Mucosa of descending colon (tissue), 3 donors: Measurements from ENCODE around the gene APOL4. TPM values are rescaled to one million over a fixed set of nuclear protein-coding genes. Genes with fewer than 3 reads are reported as not detected.

Experiments
- ATAC-seq: fragments of 200-7000 bp; cut with Tn5 transposase; one replicate; pipeline ENCODE4 v1.9.1; 2020; ENCODE audit warnings: mild to moderate bottlenecking, moderate library complexity
- DNase-seq, 3 donors: peaks; one replicate each; pipeline ENCODE4 v3.0.0-alpha.2; 2020
- H3K36me3 ChIP-seq: fragments of 200-600 bp; one replicate; pipeline ENCODE4 v1.8.0; 2021; ENCODE audit warnings: low read depth, mild to moderate bottlenecking
- H3K4me1 ChIP-seq: fragments of 200-600 bp; one replicate; pipeline ENCODE4 v1.8.0; 2021; ENCODE audit warnings: low read depth, mild to moderate bottlenecking
- H3K4me3 ChIP-seq: fragments of 200-600 bp; one replicate; pipeline ENCODE4 v1.8.0; 2021; ENCODE audit warnings: mild to moderate bottlenecking
- H3K9me3 ChIP-seq: fragments of 200-600 bp; one replicate; pipeline ENCODE4 v1.8.0; 2021; ENCODE audit warnings: mild to moderate bottlenecking
- CTCF ChIP-seq: fragments of 200-600 bp; IDR thresholded peaks from one replicate; pipeline ENCODE4 v1.8.0; 2022; ENCODE audit warnings: antibody characterized with exemption, mild to moderate bottlenecking
- intact Hi-C, 2 donors: fragments of 100-400 bp; cut with DNase I in 1 of 2; cut with micrococcal nuclease in 1 of 2; formaldehyde crosslinking; loops; one replicate each; pipeline versions ENCODE4 v1.11.0 to v1.11.1; 2022; cut with DNase I, micrococcal nuclease
- total RNA-seq, 3 donors: library from RNA; stranded (reverse); fragmentation: NEBNext Ultra II Directional in 2 of 3; extraction: Animal tissue kit (Norgen Biotek cat#: 25700) in 2 of 3; gene quantifications; one replicate each; pipeline versions ENCODE4 v1.2.1 to v1.2.4, GENCODE V29; 2021 to 2023
- donor health status: DM: no; HTN: no; CAD: no; lungs with moderate emphysema.
- donor health status: DM: no; HTN: no; CAD: no.
- donor health status: DM: no; HTN: yes; CAD: no.

Gene APOL4
- total RNA-seq, 3 donors from 2014 or later, result 1.7 to 4.3 (median 2.7) TPM

- Histone ChIP-seq H3K4me1 (no peaks in the 10 kb centered on the region), H3K4me3 (no peak overlapping the region), H3K36me3 (no peaks in the 10 kb centered on the region), H3K9me3 (no peaks in the 10 kb centered on the region)
- DNase-seq, result no peak
- ATAC-seq, result no peak
- intact Hi-C loops, result loop anchor here in 1 of 2 donors (5.0 kb wide), 1 partner anchor 36 kb away; no protein-coding TSS in a partner anchor
- TF ChIP-seq CTCF, result no peak
Observed at GRCh38 chr22:36182857-36183256, 18.8 kb downstream of the APOL4 start.

- ATAC-seq (no peak), DNase-seq (no peak)
- Histone ChIP-seq H3K9me3 (no peaks in the 10 kb centered on the region), H3K4me1 (no peaks in the 10 kb centered on the region), H3K36me3 (no peaks in the 10 kb centered on the region), H3K4me3 (no peak overlapping the region)
- intact Hi-C loops, result loop anchor here in 1 of 2 donors (5.0 kb wide), 1 partner anchor 35 kb away; no protein-coding TSS in a partner anchor
- TF ChIP-seq CTCF, result no peak
Observed at GRCh38 chr22:36182056-36182455, 19.6 kb downstream of the APOL4 start.

- Histone ChIP-seq H3K9me3 (no peaks in the 10 kb centered on the region), H3K4me1 (no peaks in the 10 kb centered on the region), H3K4me3 (no peak overlapping the region), H3K36me3 (no peaks in the 10 kb centered on the region)
- no peak for DNase-seq
- intact Hi-C loops, result loop anchor here in 1 of 2 donors (5.0 kb wide), 1 partner anchor 34 kb away; no protein-coding TSS in a partner anchor
- TF ChIP-seq CTCF, result no peak
- ATAC-seq, result no peak
Observed at GRCh38 chr22:36180928-36181327, 20.7 kb downstream of the APOL4 start.

GRCh38 chr22:36180038-36180880, 21.4 kb downstream of the APOL4 start:
- peak; percentile 95 for ATAC-seq
- no peaks in the 10 kb centered on the region for H3K9me3 ChIP-seq
- no peak overlapping the region for H3K4me3 ChIP-seq
- no peaks in the 10 kb centered on the region for H3K4me1 ChIP-seq
- H3K36me3 ChIP-seq, result no peaks in the 10 kb centered on the region
- DNase-seq, result peak; percentile 79 to 95 (median 85)
- intact Hi-C loops, result loop anchor here in 1 of 2 donors (5.0 kb wide), 1 partner anchor 33 kb away; no protein-coding TSS in a partner anchor
- peak; percentile 78 for TF ChIP-seq CTCF

- Histone ChIP-seq H3K36me3 (no peaks in the 10 kb centered on the region), H3K4me3 (no peak overlapping the region), H3K4me1 (no peaks in the 10 kb centered on the region), H3K9me3 (no peaks in the 10 kb centered on the region)
- intact Hi-C loops, result no loop called here
- ATAC-seq, result no peak
- no peak for DNase-seq
- TF ChIP-seq CTCF, result no peak
Observed at GRCh38 chr22:36177160-36177559, 24.4 kb downstream of the APOL4 start.
